Progenitor cell of endocrine pancreas (in vitro differentiated cells): Measurements from ENCODE around the gene NSUN6. TPM values are rescaled to one million over a fixed set of nuclear protein-coding genes. Genes with fewer than 3 reads are reported as not detected.
"Not testable (repeated sequence)": the region's sequence is repeated elsewhere in the genome, so short reads cannot be mapped to it uniquely, and the experiment has no call there.

ENCODE experiments used
- DNase-seq: peaks from one replicate; pipeline ENCODE4 v3.0.0; 2021; ENCODE audit warnings: low spot score; ENCODE audit not compliant: unreplicated experiment
- H3K27ac Mint-ChIP-seq: 2 replicates; pipeline ENCODE4 v1.8.0; 2021; ENCODE audit warnings: mild to moderate bottlenecking, moderate library complexity, mixed read lengths
- H3K27me3 Mint-ChIP-seq: 2 replicates; pipeline ENCODE4 v1.8.0; 2021; ENCODE audit warnings: mixed read lengths
- H3K36me3 Mint-ChIP-seq: 2 replicates; pipeline ENCODE4 v1.8.0; 2022; ENCODE audit warnings: mixed read lengths; ENCODE audit not compliant: insufficient read depth
- H3K4me1 Mint-ChIP-seq: 2 replicates; pipeline ENCODE4 v1.8.0; 2021; ENCODE audit warnings: low read depth, mixed read lengths
- H3K4me3 Mint-ChIP-seq: 2 replicates; pipeline ENCODE4 v1.8.0; 2021; ENCODE audit warnings: low read depth, mild to moderate bottlenecking, moderate library complexity, mixed read lengths
- H3K9me3 Mint-ChIP-seq: 2 replicates; pipeline ENCODE4 v1.8.0; 2021; ENCODE audit warnings: low read depth, mixed read lengths
- total RNA-seq: library from RNA; stranded (reverse); gene quantifications from 2 replicates; pipeline ENCODE4 v1.2.1, GENCODE V29; 2021
- TF ChIP-seq, protein P1 (sequence below): fragments of 200-600 bp; sonication (generic); IDR thresholded peaks from one replicate; pipeline ENCODE4 v1.5.0; 2021; ENCODE audit warnings: antibody characterized with exemption, mild to moderate bottlenecking; ENCODE audit not compliant: unreplicated experiment

Gene NSUN6
- total RNA-seq, 1 donor from 2014 or later, result 17.3 TPM

DNA sequence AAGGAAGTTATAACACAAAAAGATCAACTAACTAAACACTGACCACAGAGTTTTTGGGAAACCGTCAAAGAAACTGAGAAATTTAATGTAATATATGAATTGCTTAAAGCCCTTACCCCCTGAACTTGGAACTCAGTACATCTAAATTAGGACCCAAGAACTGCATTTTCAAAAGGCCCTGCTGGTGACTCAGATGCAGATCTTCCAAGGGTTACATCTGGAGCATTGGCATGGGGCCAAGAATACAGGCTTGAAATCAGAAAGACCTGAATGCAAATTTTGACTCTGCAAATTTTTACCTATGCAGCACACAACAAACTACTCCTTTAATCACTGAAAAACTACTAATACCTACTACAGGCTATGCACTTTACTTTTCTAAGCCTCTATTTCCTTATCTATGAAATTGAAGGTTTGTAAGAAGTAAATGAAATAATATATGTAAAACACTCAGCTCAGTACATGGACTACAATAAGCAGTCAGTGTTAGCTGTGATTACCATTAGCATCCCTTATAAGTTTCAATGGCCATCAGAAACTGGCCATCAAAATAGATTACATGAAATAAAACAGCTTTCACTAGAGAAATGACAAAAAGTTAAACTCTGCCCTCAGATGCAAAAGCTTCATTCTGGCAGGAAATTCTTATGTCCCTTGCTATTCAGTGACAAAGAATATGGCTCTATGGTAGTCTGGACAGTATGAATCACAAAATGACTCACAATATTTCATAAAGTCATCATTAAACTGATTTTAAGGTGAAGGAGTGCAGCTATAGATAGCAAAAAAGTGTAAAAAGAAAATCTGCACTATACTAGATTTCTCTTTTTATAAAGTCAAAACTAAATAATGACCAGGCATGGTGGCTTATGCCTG is 43.6 kb downstream of the NSUN6 start:
- Mint-ChIP-seq H3K4me1 (peaks cover 5% of the 10 kb centered on the region), H3K9me3 (no peaks in the 10 kb centered on the region), H3K27me3 (no peaks in the 10 kb centered on the region), H3K27ac (no peak overlapping the region), H3K36me3 (peaks cover 4% of the 10 kb centered on the region), H3K4me3 (no peak overlapping the region)
- TF ChIP-seq, protein P1, sequence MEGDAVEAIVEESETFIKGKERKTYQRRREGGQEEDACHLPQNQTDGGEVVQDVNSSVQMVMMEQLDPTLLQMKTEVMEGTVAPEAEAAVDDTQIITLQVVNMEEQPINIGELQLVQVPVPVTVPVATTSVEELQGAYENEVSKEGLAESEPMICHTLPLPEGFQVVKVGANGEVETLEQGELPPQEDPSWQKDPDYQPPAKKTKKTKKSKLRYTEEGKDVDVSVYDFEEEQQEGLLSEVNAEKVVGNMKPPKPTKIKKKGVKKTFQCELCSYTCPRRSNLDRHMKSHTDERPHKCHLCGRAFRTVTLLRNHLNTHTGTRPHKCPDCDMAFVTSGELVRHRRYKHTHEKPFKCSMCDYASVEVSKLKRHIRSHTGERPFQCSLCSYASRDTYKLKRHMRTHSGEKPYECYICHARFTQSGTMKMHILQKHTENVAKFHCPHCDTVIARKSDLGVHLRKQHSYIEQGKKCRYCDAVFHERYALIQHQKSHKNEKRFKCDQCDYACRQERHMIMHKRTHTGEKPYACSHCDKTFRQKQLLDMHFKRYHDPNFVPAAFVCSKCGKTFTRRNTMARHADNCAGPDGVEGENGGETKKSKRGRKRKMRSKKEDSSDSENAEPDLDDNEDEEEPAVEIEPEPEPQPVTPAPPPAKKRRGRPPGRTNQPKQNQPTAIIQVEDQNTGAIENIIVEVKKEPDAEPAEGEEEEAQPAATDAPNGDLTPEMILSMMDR, result no peak
- no peak for DNase-seq

DNA sequence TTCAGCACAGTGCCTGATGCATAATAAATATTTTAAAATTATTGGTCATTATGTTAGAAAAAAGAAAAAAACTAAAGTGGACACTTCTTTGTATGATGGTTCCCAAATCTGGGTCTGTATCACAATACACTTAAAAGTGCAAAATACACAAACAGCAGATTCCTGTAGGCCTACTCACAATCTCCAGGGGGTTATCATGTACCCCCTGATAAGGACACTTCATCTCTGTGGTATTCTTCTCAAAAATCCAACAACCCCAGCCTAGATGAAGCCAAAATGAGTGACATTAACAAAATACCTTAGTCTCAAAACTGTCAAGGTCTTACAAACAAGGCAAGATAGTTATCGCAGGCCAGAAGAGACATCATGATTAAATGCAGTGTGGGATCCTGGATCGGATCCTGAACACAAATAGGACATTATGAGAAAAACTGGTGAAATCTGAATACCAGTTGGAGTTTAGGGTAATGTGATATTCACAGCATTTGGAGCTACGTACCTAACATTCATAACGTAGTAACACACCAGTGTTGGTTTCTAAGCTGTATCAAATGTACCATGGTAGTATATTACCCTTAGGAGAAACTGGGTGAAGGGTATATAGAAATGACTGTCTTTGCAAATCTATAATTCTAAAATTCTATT is 45.2 kb downstream of the NSUN6 start:
- H3K4me1 Mint-ChIP-seq, result peaks cover 5% of the 10 kb centered on the region
- TF ChIP-seq, protein P1, result no peak
- no peak overlapping the region for H3K27ac Mint-ChIP-seq
- H3K36me3 Mint-ChIP-seq, result peaks cover 2% of the 10 kb centered on the region
- H3K4me3 Mint-ChIP-seq, result no peak overlapping the region
- no peaks in the 10 kb centered on the region for H3K9me3 Mint-ChIP-seq
- no peaks in the 10 kb centered on the region for H3K27me3 Mint-ChIP-seq
- no peak for DNase-seq

DNA sequence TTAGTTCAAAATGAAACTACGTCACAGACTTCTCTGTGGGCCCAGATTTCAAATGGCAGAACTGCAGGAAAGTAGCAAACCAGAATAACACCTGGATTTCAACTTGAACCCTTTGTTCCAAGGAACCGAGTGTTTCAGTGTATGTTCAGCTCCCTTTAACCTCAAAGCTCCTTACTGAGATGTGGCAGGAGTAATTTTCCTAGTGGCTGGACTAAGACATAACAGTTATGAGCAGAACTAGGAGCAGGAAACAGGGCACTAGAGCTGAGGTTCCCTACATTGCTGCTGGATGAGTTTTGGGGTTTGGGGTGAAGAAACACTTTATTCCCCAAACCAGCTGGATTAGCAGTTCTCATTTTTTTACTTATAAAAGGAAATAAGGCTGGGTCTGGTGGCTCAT is 50.1 kb downstream of the NSUN6 start:
- no peak overlapping the region for H3K27ac Mint-ChIP-seq
- H3K36me3 Mint-ChIP-seq, result no peaks in the 10 kb centered on the region
- H3K9me3 Mint-ChIP-seq, result no peaks in the 10 kb centered on the region
- H3K27me3 Mint-ChIP-seq, result no peaks in the 10 kb centered on the region
- TF ChIP-seq, protein P1, result peak; percentile 26
- no peak overlapping the region for H3K4me3 Mint-ChIP-seq
- DNase-seq, result no peak
- no peaks in the 10 kb centered on the region for H3K4me1 Mint-ChIP-seq

DNA sequence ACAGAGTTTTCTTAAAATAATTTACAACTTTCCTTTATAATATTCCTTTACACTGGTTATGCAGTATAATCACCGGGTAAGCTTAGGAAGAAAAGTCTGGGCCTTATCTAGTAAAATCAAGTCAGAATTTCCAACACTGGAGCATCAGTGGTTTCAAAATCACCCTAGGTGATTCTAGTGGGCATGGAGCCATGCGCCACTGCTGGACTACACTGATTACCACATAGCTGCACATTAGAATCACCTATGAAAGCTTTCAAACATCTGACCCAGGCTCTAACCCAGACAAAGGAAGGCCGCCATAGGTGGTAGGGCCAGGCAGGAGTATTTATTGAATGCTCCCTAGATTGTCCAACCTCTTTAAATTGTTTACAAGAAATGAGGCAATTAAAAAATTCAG is 52.0 kb downstream of the NSUN6 start:
- H3K27ac Mint-ChIP-seq, result no peak overlapping the region
- peaks cover 8% of the 10 kb centered on the region for H3K36me3 Mint-ChIP-seq
- H3K27me3 Mint-ChIP-seq, result no peaks in the 10 kb centered on the region
- no peak overlapping the region for H3K4me3 Mint-ChIP-seq
- no peaks in the 10 kb centered on the region for H3K9me3 Mint-ChIP-seq
- no peak for DNase-seq
- H3K4me1 Mint-ChIP-seq, result no peaks in the 10 kb centered on the region
- TF ChIP-seq, protein P1, result no peak

DNA sequence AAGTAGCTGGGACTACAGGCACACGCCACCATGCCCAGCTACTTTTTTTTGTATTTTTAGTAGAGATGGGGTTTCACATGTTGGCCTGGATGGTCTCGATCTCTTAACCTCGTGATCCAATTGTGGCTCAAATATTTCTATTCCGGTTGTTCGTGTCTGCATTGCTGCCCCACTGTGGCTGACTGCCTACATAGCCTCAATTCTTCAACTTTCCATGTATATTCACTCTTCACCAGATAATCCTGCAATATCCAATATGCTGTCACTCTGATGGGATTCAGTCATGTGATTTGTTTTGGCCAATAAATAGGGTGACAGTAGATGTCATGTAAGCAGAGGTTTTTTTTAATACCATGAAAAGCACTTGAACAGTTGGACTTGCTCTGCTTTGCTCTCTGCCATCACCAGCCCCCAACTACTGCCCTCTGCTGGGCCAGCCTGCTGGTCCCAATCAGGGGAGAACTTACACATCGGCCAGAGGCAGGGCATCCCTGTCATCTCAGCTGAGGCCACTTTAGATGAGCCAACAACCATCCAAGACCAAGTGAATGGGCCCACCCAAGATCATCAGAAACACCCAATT is 56.7 kb downstream of the NSUN6 start:
- TF ChIP-seq, protein P1, result peak; percentile 25
- Mint-ChIP-seq H3K4me1 (peaks cover 2% of the 10 kb centered on the region), H3K36me3 (peaks cover 27% of the 10 kb centered on the region)

DNA sequence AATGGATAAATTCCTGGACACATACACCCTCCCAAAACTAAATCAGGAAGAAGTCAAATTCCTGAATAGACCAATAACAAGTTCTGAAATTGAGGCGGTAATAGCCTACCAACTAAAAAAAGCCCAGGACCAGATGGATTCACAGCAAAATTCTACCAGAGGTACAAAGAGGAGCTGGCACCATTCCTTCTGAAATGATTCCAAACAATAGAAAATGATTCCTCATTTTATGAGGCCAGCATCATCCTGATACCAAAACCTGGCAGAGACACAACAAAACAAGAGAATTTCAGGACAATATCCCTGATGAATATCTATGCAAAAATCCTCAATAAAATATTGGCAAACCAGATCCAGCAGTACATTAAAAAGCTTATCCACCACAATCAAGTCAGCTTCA is 60.2 kb downstream of the NSUN6 start:
- H3K4me1 Mint-ChIP-seq, DNase-seq, H3K27ac Mint-ChIP-seq, H3K27me3 Mint-ChIP-seq, H3K4me3 Mint-ChIP-seq: not testable (repeated sequence)
- H3K36me3 Mint-ChIP-seq, result peaks cover 38% of the 10 kb centered on the region
- H3K9me3 Mint-ChIP-seq, result peaks cover 17% of the 10 kb centered on the region

More for the DNA sequence above, 56.7 kb downstream of the NSUN6 start:
- DNase-seq, result no peak
- Mint-ChIP-seq H3K4me3 (no peak overlapping the region), H3K27ac (no peak overlapping the region), H3K9me3 (peaks cover 16% of the 10 kb centered on the region), H3K27me3 (no peaks in the 10 kb centered on the region)

DNA sequence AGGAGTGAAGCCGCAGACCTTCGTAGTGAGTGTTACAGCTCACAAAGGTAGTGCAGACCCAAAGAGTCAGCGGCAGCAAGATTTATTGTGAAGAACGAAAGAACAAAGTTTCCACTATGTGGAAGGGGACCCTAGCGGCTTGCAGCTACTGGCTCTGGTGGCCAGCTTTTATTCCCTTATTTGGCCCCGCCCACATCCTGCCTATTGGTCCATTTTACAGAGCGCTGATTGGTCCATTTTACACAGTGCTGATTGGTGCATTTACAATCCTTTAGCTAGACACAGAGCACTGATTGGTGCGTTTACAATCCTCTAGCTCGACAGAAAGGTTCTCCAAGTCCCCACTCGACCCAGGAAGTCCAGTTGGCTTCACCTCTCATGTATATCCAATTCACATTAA is 64.8 kb downstream of the NSUN6 start:
- not testable (repeated sequence) for DNase-seq, H3K27ac Mint-ChIP-seq
- peaks cover 45% of the 10 kb centered on the region for H3K36me3 Mint-ChIP-seq

More for the DNA sequence above, 64.8 kb downstream of the NSUN6 start:
- H3K4me3 Mint-ChIP-seq, H3K27me3 Mint-ChIP-seq: not testable (repeated sequence)
- Mint-ChIP-seq H3K4me1 (peaks cover 11% of the 10 kb centered on the region), H3K9me3 (peaks cover 19% of the 10 kb centered on the region)
